A549 (cell line): ENCODE data around the gene TUBGCP2. TPM values are rescaled to one million over a fixed set of nuclear protein-coding genes. Genes with fewer than 3 reads are reported as not detected.
"Not testable (repeated sequence)": the region's sequence is repeated elsewhere in the genome, so short reads cannot be mapped to it uniquely, and the experiment has no call there.

ENCODE experiments used
- ATAC-seq, 2 experiments: fragments of 200-7000 bp in 1 of 2; fragments of >200 bp in 1 of 2; cut with Nextera tagmentation in 1 of 2; cut with Tn5 transposase in 1 of 2; 3 replicates each; pipeline versions ENCODE4 v1.8.0 to v1.9.1; 2018 to 2020; ENCODE audit warnings: mild to moderate bottlenecking in 1 of 2, moderate library complexity in 1 of 2
- CTCF ChIA-PET: fragments of 300-600 bp; sonication (Branson Sonifier 250); formaldehyde crosslinking; extraction: SDS; loops from one replicate; lab custom pipeline; 2021; ENCODE audit warnings: antibody characterized with exemption, inconsistent platforms; lab: Yijun Ruan, JAX
- POLR2A ChIA-PET: fragments of 350-600 bp; formaldehyde crosslinking; extraction: SDS; loops from one replicate; lab custom pipeline; 2021; ENCODE audit warnings: antibody characterized with exemption, inconsistent platforms; lab: Yijun Ruan, JAX
- DNase-seq, 2 experiments: peaks; one replicate each; pipeline versions ENCODE4 v3.0.0 to v3.0.0-alpha.2; 2011 to 2016; ENCODE audit warnings: low read depth in 1 of 2, low spot score in 1 of 2
- FAIRE-seq: peaks from 2 replicates; lab custom pipeline; 2011; peaks lifted over from hg19 to GRCh38; lab: Jason Lieb, UNC
- H3K27ac ChIP-seq, 2 experiments: fragments of >200 bp; sonication (Bioruptor Twin); formaldehyde crosslinking; 3 replicates each; pipeline ENCODE4 v1.5.1; 2016 to 2017
- H3K4me1 ChIP-seq: fragments of >200 bp; sonication (Bioruptor Twin); formaldehyde crosslinking; 3 replicates; pipeline ENCODE4 v1.6.1; 2016
- H3K4me2 ChIP-seq: fragments of >200 bp; sonication (Bioruptor Twin); formaldehyde crosslinking; 3 replicates; pipeline ENCODE4 v1.6.1; 2016
- H3K4me3 ChIP-seq: fragments of >200 bp; sonication (Bioruptor Twin); formaldehyde crosslinking; 3 replicates; pipeline ENCODE4 v1.5.1; 2016
- H3K9me3 ChIP-seq: fragments of >200 bp; sonication (Bioruptor Twin); formaldehyde crosslinking; 3 replicates; pipeline ENCODE4 v1.6.1; 2016
- ATOH8 ChIP-seq: fragments of 250-450 bp; sonication (Bioruptor Pico); IDR thresholded peaks from 2 replicates; pipeline ENCODE4 v1.5.0; 2020; ENCODE audit warnings: low read depth, mild to moderate bottlenecking, moderate library complexity
- CHD2 ChIP-seq: fragments of 150-350 bp; IDR thresholded peaks from 2 replicates; pipeline ENCODE4 v1.6.1; 2014; ENCODE audit warnings: low read length; ENCODE audit not compliant: partially characterized antibody
- ELK1 ChIP-seq: fragments of 150-350 bp; IDR thresholded peaks from 2 replicates; pipeline ENCODE4 v1.6.1; 2014; ENCODE audit warnings: low read depth, mild to moderate bottlenecking, low read length
- HEYL ChIP-seq: fragments of 250-450 bp; sonication (Bioruptor Pico); IDR thresholded peaks from 2 replicates; pipeline ENCODE4 v1.8.0; 2021; ENCODE audit warnings: mild to moderate bottlenecking, moderate library complexity
- JUNB ChIP-seq: fragments of >200 bp; sonication (Bioruptor Twin); formaldehyde crosslinking; IDR thresholded peaks from 2 replicates; pipeline ENCODE4 v1.6.1; 2016
- KDM5A ChIP-seq: fragments of 200-600 bp; sonication (generic); IDR thresholded peaks from 2 replicates; pipeline ENCODE4 v1.6.1; 2016; ENCODE audit warnings: antibody characterized with exemption, mild to moderate bottlenecking
- MAZ ChIP-seq: fragments of 150-350 bp; IDR thresholded peaks from 2 replicates; pipeline ENCODE4 v1.6.1; 2014; ENCODE audit warnings: antibody characterized with exemption, low read depth, low read length, borderline replicate concordance
- NR3C1 ChIP-seq: fragments of >200 bp; sonication (Bioruptor Twin); formaldehyde crosslinking; IDR thresholded peaks from 3 replicates; pipeline ENCODE4 v1.6.1; 2017
- PHF8 ChIP-seq: fragments of 200-600 bp; sonication (generic); IDR thresholded peaks from 2 replicates; pipeline ENCODE4 v1.6.1; 2016; ENCODE audit warnings: low read depth, mild to moderate bottlenecking, antibody characterized with exemption, moderate library complexity, borderline replicate concordance
- POLR2A ChIP-seq: IDR thresholded peaks from 2 replicates; pipeline ENCODE4 v1.6.1; 2012; ENCODE audit warnings: mild to moderate bottlenecking, low read length
- RNF2 ChIP-seq: fragments of 200-600 bp; sonication (generic); IDR thresholded peaks from 2 replicates; pipeline ENCODE4 v1.6.1; 2016; ENCODE audit warnings: low read depth, mild to moderate bottlenecking, antibody characterized with exemption, moderate library complexity, borderline replicate concordance
- SMC3 ChIP-seq: fragments of >200 bp; sonication (Bioruptor Twin); formaldehyde crosslinking; IDR thresholded peaks from 3 replicates; pipeline ENCODE4 v1.6.1; 2018; ENCODE audit warnings: inconsistent platforms
- SREBF2 ChIP-seq: fragments of 450-650 bp; IDR thresholded peaks from 2 replicates; pipeline ENCODE4 v1.6.1; 2014; ENCODE audit warnings: mild to moderate bottlenecking, moderate library complexity
- USF2 ChIP-seq: fragments of 450-650 bp; IDR thresholded peaks from 2 replicates; pipeline ENCODE4 v1.6.1; 2014; ENCODE audit warnings: antibody characterized with exemption
- ZC3H11A ChIP-seq: fragments of 450-650 bp; IDR thresholded peaks from 2 replicates; pipeline ENCODE4 v1.6.1; 2014; ENCODE audit warnings: antibody characterized with exemption, mild to moderate bottlenecking
- ZSCAN20 ChIP-seq: fragments of 250-450 bp; sonication (Bioruptor Pico); IDR thresholded peaks from 2 replicates; pipeline ENCODE4 v1.8.0; 2022; ENCODE audit warnings: mild to moderate bottlenecking, moderate library complexity
- WGBS: methylation state at CpG from one replicate; pipeline ENCODE4 v1.1.6; 2017; ENCODE audit errors: missing lambda C conversion rate; 5-methylcytosine and 5-hydroxymethylcytosine counted together
- polyA plus RNA-seq, 4 experiments: library from polyadenylated mRNA; depleted of rRNA in 3 of 4; stranded (reverse); fragments of >200 nt; fragmentation: RNase III in 1 of 4; extraction: RNeasy Plus Mini Kit Qiagen cat#74134 plus additional on column Dnase treatment in 1 of 4; gene quantifications; 2 replicates in 3 of 4; 3 replicates in 1 of 4; pipeline ENCODE4 v1.2.3, GENCODE V29; 2011 to 2017
- TF ChIP-seq, protein P1 (sequence below): fragments of >200 bp; sonication (Bioruptor Twin); formaldehyde crosslinking; IDR thresholded peaks from 2 replicates; pipeline ENCODE4 v1.6.1; 2016
- TF ChIP-seq, protein P2 (sequence below): fragments of 200-600 bp; sonication (generic); IDR thresholded peaks from 2 replicates; pipeline ENCODE4 v1.6.1; 2016; ENCODE audit warnings: antibody characterized with exemption, mild to moderate bottlenecking, moderate library complexity

Gene TUBGCP2
- polyA plus RNA-seq, 2 of the 4 experiments (the other 2 are of a cell fraction) = 33.6 to 44.5 TPM

DNA sequence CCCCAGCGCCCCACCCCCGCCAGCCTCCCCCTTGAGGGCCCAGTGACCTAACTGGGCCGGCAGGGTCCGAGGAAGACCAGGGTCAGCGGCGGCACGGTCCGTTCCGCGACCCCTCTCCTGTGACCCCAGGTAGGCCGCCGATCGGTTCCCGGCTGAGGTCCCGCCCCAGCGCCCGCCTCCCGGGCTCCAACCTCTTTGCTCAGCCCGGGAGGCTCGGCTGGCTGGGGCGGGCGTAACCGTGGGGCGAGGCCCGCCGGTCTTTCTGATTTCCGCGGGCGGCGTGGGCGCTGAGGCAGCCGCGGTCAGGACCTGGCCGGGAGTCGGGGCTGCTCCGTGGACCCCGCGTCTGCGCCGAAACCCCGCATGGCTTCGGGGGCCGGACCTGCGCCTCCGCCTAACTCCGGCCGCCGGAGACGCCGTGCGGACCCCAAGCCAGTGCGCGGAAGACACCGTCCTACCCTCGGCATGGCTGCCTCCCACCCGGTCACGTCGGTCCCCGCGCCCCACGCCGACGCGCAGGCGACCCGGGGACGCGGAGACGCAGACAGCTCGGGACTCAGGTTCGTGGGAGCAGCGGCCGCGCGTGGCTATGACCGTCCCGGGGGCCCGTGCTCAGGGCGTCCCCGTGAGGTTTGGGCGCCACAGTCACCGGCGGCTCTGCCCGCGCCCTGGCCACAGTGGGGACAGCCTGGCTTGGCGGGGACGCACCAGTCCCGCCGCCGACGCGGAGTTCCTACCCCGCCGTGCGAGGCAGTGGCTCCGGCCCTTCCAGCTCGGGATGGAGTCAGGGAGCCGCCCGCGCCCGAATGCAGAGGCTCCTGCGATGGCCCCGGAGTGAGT is 72.1 kb downstream of the TUBGCP2 start (continued):
- TF ChIP-seq, protein P1, sequence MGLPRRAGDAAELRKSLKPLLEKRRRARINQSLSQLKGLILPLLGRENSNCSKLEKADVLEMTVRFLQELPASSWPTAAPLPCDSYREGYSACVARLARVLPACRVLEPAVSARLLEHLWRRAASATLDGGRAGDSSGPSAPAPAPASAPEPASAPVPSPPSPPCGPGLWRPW = no peak
- TF ChIP-seq, protein P2, sequence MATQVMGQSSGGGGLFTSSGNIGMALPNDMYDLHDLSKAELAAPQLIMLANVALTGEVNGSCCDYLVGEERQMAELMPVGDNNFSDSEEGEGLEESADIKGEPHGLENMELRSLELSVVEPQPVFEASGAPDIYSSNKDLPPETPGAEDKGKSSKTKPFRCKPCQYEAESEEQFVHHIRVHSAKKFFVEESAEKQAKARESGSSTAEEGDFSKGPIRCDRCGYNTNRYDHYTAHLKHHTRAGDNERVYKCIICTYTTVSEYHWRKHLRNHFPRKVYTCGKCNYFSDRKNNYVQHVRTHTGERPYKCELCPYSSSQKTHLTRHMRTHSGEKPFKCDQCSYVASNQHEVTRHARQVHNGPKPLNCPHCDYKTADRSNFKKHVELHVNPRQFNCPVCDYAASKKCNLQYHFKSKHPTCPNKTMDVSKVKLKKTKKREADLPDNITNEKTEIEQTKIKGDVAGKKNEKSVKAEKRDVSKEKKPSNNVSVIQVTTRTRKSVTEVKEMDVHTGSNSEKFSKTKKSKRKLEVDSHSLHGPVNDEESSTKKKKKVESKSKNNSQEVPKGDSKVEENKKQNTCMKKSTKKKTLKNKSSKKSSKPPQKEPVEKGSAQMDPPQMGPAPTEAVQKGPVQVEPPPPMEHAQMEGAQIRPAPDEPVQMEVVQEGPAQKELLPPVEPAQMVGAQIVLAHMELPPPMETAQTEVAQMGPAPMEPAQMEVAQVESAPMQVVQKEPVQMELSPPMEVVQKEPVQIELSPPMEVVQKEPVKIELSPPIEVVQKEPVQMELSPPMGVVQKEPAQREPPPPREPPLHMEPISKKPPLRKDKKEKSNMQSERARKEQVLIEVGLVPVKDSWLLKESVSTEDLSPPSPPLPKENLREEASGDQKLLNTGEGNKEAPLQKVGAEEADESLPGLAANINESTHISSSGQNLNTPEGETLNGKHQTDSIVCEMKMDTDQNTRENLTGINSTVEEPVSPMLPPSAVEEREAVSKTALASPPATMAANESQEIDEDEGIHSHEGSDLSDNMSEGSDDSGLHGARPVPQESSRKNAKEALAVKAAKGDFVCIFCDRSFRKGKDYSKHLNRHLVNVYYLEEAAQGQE = no peak
- TF ChIP-seq JUNB = no peak
- TF ChIP-seq ATOH8 (CRISPR knock-in tag) = no peak
- no peak for TF ChIP-seq ELK1
- TF ChIP-seq KDM5A = no peak

DNA sequence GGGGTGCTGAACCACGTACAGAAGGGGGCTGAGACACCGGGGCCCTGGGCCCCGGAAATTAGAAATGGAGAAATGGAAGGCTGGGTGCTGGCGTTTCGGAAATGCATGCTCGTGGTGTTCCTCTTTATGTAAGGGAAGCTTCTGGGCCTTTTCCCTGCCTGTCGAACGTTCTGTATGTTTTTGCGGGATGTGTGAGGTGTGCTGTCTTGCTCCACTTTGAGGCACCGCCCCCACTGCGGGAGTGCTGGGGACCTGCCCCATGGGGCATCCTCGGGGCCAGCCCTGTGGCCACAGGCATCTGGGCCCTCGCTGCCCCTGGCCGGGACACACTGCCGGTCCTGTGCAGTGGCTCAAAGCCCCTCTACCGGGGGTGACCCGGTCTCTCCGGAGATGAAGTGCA is 72.7 kb downstream of the TUBGCP2 start:
- CTCF ChIA-PET = no interaction called here

DNA sequence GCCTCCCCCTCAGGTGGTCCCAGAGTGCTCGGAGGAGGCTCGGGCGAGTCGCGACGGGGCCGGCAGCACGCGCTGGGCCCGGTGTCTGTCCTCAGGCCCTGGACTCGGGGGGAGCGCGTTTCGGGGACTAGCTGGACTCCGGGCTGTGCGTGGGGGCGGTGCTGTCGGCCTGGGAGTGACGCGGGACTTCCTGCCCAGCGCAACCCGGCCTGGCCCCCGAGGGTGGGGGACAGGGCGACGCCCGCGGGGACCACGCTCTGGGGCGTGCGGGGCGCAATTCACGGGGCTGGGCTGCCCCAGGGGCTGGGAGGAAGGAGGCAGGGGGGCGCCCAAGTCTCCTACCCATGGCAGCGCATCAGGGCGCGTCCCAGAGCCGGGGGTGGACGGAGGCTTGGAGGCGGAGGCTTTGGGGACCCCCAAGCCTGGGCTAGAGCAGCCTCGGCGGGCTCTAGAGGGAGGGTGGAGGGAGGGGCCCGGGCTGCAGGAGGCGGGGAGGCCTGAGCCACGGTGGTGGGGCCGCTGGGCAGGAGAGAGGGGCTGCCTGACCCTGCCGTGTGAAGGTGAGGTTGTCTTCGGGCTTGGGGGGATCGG is 73.3 kb downstream of the TUBGCP2 start:
- WGBS = 30% methylated on average over 8 of the region's 48 CpGs
- CTCF ChIA-PET = interaction anchor here (0.5 kb wide), 1 partner anchor 216 kb away, joined by 3 read pairs; no protein-coding TSS in a partner anchor
- POLR2A ChIA-PET = no interaction called here
- H3K4me2 ChIP-seq = peak overlapping the region; percentile 75; the same call in 2 of the 3 replicates
- H3K27ac ChIP-seq = no peak overlapping the region
- TF ChIP-seq USF2 = no peak
- no peak for TF ChIP-seq NR3C1
- TF ChIP-seq MAZ = no peak
- TF ChIP-seq RNF2 = no peak
- no peak for TF ChIP-seq ZC3H11A
- no peak for TF ChIP-seq PHF8
- no peak for TF ChIP-seq ZSCAN20 (CRISPR knock-in tag)
- TF ChIP-seq HEYL (CRISPR knock-in tag) = no peak
- no peak for TF ChIP-seq SREBF2
- no peak for TF ChIP-seq POLR2A
- TF ChIP-seq CHD2 = no peak
- DNase-seq (no peak), ATAC-seq (no peak), FAIRE-seq (no peak)
- peaks cover 19% of the 10 kb centered on the region for H3K4me1 ChIP-seq
- no peak overlapping the region for H3K4me3 ChIP-seq
- H3K9me3 ChIP-seq = no peaks in the 10 kb centered on the region

More for the DNA sequence above, 72.7 kb downstream of the TUBGCP2 start:
- no peak for TF ChIP-seq SMC3
- Histone ChIP-seq H3K4me1 (peaks cover 19% of the 10 kb centered on the region), H3K27ac (no peak overlapping the region), H3K4me2 (peak overlapping the region; percentile 75), H3K4me3 (no peak overlapping the region), H3K9me3 (no peaks in the 10 kb centered on the region)
- DNase-seq (no peak), ATAC-seq (peak in 1 of 2 experiments; percentile 9; a peak in 2 of 6 replicates), FAIRE-seq (no peak)
- 18% methylated on average over 8 of the region's 18 CpGs for WGBS
- POLR2A ChIA-PET = no interaction called here

DNA sequence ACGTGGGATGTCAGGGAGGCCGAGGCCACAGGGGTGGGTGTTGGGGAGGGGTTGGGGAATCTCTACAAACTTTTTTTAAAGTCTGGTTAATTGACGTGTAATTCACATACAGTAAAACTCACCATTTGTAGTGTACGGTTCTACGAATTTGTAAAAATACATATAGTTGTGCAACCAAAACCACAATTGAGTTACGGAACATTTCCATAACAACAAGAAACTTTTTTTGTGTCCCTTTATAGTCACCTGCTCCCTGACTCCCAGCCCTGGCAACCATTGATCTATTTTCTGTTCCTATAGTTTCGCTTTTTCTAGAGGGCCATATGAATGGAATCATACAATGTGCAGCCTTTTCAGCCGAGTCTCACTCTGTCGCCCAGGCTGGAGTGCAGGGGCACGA is 73.9 kb downstream of the TUBGCP2 start:
- WGBS = 66% methylated on average over 7 of the region's 10 CpGs
- ATAC-seq, H3K9me3 ChIP-seq, POLR2A ChIA-PET, H3K4me3 ChIP-seq, DNase-seq, FAIRE-seq, H3K4me2 ChIP-seq, H3K27ac ChIP-seq: not testable (repeated sequence)
- peaks cover 19% of the 10 kb centered on the region for H3K4me1 ChIP-seq
- CTCF ChIA-PET = interaction anchor here (0.5 kb wide), 1 partner anchor 215 kb away, joined by 3 read pairs; no protein-coding TSS in a partner anchor
